Fibroblast of mammary gland (primary cell): ENCODE data around the gene CEP72.

Experiments used
- DNase-seq: peaks from one replicate; pipeline ENCODE4 v3.0.0-alpha.2; 2010; ENCODE audit warnings: low read depth
- H3K4me3 ChIP-seq: 2 replicates; pipeline ENCODE4 v1.5.1; 2011; ENCODE audit warnings: low read depth, mild to moderate bottlenecking, low read length, moderate library complexity; ENCODE audit not compliant: control insufficient read depth
- CTCF ChIP-seq: conservative IDR thresholded peaks from 2 replicates; pipeline ENCODE4 v1.5.1; 2011; ENCODE audit warnings: low read depth, low read length, inconsistent platforms; ENCODE audit not compliant: control insufficient read depth, insufficient read depth

Gene CEP72

GRCh38 chr5:610744-611730, 1.1 kb upstream of the CEP72 start:
- DNase-seq, result no peak
- TF ChIP-seq CTCF, result no peak
- peak overlapping the region; percentile 70 for H3K4me3 ChIP-seq

- H3K4me3 ChIP-seq, result peak overlapping the region; percentile 61
- peak; percentile 12 for DNase-seq
- TF ChIP-seq CTCF, result no peak
These were observed 621 bp downstream of the CEP72 start for GRCh38 chr5:612498-613424.

GRCh38 chr5:616484-617039, 4.4 kb downstream of the CEP72 start:
- H3K4me3 ChIP-seq, result no peak overlapping the region
- no peak for DNase-seq
- TF ChIP-seq CTCF, result no peak

DNA sequence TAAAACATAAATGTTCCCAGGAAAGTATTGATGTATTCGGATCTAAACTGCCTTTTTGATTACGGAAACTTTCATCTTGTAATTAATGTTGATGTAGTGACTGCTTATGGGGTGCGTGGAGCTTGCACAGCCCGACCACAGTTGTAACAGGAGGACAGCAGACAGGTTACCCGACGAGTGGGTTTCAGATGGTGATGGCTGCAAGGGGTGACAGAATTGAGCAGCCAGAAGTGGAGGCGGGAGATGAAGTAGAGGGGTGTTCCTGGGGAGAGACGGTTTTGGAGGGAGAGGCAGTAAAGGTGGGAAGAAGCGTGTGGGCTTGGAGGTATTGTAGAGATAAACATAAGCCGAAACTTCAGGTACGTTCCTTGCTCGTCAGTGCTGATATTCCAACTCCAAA, 5.8 kb downstream of the CEP72 start:
- H3K4me3 ChIP-seq, result no peak overlapping the region
- no peak for TF ChIP-seq CTCF
- DNase-seq, result no peak

GRCh38 chr5:618450-618849, 6.3 kb downstream of the CEP72 start:
- H3K4me3 ChIP-seq, result no peak overlapping the region
- TF ChIP-seq CTCF, result no peak
- no peak for DNase-seq

DNA sequence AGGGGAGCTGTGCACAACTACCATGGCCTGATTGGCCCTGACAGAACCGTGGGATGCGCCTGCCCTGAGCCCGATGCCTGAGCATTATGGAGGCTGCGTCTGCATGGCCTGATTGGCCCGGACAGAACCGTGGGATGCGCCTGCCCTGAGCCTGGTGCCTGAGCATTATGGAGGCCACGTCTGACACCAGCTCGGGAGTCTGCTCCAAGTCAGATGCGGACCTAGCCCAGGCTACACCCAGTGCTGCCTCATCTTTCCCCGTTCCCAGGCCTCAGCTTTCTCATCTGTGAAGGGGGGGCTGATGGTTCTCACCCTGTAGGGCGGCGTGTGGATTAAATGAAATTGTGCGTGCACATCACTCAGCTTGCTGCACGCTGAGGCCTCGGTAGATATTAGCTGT, 7.3 kb downstream of the CEP72 start:
- H3K4me3 ChIP-seq, result no peak overlapping the region
- TF ChIP-seq CTCF, result no peak
- no peak for DNase-seq
